ENCODE data around the gene CHST11.

GRCh38 chr12:104490850-104491249 is 34.1 kb downstream of the CHST11 start:
- TF ChIP-seq EZH2phosphoT487 (IDR thresholded peaks at IDR 0.05) (no peak), CTCF (IDR thresholded peaks at IDR 0.05) (no peak), EZH2 (IDR thresholded peaks at IDR 0.05) (no peak)

Measured in neural progenitor cell (in vitro differentiated cells).